ENCODE data around the gene ADGRL2.

- TF ChIP-seq POLR2A (IDR thresholded peaks at IDR 0.05; ENCODE audit: low read depth, low read length): no peak
- TF ChIP-seq POLR2AphosphoS5 (IDR thresholded peaks at IDR 0.05; ENCODE audit: low read depth, low read length): no peak
These were observed 11.1 kb downstream of the ADGRL2 start for GRCh38 chr1:81811757-81812371.
